ENCODE measurements around the gene FMNL1. TPM values are rescaled to one million over a fixed set of nuclear protein-coding genes. Genes with fewer than 3 reads are reported as not detected.

Gene FMNL1
- total RNA-seq, 4 donors from 2014 or later, result 9.3 to 45.4 (median 15.8) TPM

DNA sequence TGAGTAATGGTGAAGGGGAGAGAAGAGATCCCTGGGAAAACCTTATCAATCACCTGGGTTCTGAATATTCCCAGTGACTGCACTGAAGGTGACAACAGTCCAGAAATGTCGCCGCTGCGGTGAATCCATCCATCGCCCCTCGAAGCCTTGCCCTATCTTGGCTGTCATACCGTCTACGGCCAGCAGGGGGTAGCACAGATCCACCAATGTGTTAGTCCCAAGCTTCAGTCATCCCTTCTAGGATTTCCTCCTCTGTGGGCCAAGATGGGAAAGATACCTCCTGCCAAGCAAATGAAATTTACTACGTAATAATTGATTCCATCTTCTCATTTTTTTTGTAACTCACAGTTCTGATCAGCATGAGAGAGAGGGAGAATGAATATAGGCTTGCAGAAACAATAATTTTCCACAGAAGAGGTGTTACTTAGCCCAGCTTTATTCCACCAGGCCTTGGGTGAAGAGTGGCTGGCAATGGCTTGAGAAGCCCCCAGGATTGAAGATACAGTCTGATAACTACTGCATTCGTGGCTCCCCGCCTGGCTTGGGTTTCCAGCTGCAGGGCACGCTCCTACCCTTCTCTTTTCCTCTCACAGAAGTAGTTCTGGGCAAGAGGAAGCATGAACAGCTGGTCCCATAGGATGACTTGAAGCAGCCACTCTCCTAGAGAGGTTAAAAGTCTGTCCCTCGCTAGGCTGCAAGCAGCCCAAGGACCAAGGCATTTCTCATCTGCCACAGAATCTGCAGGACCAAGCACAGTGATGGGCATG, 2.6 kb upstream of the FMNL1 start:
- no peaks in the 10 kb centered on the region for H3K9me3 ChIP-seq
- H3K27me3 ChIP-seq, result peaks cover 0 to 7% of the 10 kb centered on the region in 2 donors
- H3K4me3 ChIP-seq, result no peak overlapping the region
- H3K27ac ChIP-seq, result peak overlapping the region in 1 of 4 donors; percentile 19
- H3K4me1 ChIP-seq, result peaks cover 0 to 10% (median 2%) of the 10 kb centered on the region in 4 donors
- TF ChIP-seq, protein P1, sequence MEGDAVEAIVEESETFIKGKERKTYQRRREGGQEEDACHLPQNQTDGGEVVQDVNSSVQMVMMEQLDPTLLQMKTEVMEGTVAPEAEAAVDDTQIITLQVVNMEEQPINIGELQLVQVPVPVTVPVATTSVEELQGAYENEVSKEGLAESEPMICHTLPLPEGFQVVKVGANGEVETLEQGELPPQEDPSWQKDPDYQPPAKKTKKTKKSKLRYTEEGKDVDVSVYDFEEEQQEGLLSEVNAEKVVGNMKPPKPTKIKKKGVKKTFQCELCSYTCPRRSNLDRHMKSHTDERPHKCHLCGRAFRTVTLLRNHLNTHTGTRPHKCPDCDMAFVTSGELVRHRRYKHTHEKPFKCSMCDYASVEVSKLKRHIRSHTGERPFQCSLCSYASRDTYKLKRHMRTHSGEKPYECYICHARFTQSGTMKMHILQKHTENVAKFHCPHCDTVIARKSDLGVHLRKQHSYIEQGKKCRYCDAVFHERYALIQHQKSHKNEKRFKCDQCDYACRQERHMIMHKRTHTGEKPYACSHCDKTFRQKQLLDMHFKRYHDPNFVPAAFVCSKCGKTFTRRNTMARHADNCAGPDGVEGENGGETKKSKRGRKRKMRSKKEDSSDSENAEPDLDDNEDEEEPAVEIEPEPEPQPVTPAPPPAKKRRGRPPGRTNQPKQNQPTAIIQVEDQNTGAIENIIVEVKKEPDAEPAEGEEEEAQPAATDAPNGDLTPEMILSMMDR (IDR thresholded peaks at IDR 0.05), result peak; percentile 84 to 100 (median 98)
- peak in 1 of 2 donors; percentile 12 for TF ChIP-seq POLR2A (IDR thresholded peaks at IDR 0.05)
- H3K36me3 ChIP-seq, result no peaks in the 10 kb centered on the region
- DNase-seq, result peak; percentile 88 to 96 (median 93)

DNA sequence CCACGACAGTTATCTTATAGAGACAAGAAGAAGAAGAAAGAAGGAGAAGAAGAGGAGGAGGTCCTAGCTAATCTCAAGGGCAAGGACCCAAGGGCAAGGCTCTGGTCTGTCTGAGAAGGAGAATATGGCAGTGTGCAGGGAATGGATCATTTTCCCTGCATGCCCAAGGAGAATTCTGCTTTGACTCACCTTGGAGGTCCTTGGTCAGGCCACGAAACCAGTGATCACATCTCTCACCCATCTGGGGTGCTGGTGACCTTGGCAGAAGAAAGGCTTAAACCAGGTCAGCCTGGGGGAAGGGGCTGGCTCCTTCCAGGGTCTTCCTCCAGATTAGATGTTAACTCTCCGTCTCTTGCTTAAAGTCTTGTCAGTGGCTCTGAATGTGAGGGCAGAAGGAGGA, 1.6 kb upstream of the FMNL1 start:
- Histone ChIP-seq H3K27me3 (peaks cover 0 to 7% of the 10 kb centered on the region in 2 donors), H3K4me3 (no peak overlapping the region), H3K4me1 (peaks cover 0 to 10% (median 4%) of the 10 kb centered on the region in 4 donors), H3K27ac (peak overlapping the region in 1 of 4 donors; percentile 96), H3K9me3 (no peaks in the 10 kb centered on the region), H3K36me3 (no peaks in the 10 kb centered on the region)
- TF ChIP-seq, protein P1 (IDR thresholded peaks at IDR 0.05), result no peak
- TF ChIP-seq POLR2A (IDR thresholded peaks at IDR 0.05), result no peak
- no peak for DNase-seq

DNA sequence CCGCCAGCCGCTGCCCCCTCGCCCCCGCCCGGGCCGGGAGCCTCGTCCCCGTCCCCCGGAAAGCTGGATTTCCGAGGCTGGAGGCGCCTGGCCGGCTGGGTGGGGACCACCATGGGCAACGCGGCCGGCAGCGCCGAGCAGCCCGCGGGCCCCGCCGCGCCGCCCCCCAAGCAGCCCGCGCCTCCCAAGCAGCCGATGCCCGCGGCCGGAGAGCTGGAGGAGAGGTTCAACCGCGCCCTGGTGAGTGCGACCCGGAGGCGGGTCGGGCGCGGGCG, 266 bp downstream of the FMNL1 start:
- no peak for DNase-seq
- H3K4me3 ChIP-seq, result peak overlapping the region; percentile 69 to 97 (median 74)
- no peaks in the 10 kb centered on the region for H3K9me3 ChIP-seq
- H3K36me3 ChIP-seq, result no peaks in the 10 kb centered on the region
- H3K27ac ChIP-seq, result peak overlapping the region; percentile 73 to 96 (median 86)
- peaks cover 0 to 7% of the 10 kb centered on the region in 2 donors for H3K27me3 ChIP-seq
- TF ChIP-seq, protein P1 (IDR thresholded peaks at IDR 0.05), result no peak
- no peak for TF ChIP-seq POLR2A (IDR thresholded peaks at IDR 0.05)
- peaks cover 0 to 18% (median 7%) of the 10 kb centered on the region in 4 donors for H3K4me1 ChIP-seq

DNA sequence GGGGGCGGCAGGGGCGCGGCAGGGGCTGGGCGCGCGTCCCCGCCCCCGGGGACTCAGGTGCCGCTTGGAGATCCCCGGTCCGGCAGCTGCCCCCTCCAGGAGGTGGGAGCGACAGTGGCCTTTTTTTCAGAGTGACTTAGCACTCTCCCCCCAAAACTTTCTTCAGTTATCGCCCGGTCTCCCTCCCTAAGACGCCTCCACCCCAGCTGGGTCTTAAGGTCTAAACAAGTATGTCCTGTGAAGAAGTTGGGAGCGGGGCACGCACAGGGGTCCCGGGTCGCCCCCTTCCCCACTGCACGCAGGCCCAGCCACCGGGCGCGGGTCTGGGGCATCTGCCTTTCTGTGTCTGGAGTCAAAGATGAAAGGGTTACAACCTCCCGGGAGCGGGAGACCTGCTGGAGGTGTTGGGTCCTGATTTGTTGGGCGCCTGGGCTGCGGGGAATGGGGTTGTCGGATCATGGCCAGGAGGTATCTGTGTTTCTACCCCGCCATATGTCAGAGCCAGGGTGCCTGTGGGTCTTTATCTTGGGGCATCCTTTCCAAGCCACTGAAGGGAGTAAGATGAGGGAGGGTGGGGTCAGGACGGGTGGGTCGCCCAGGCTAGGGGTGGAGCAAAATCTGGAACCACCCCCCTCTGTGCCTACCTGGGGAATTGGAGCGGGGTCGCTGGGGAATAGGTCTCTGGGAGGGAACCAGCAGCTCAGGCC, 757 bp downstream of the FMNL1 start:
- TF ChIP-seq, protein P1 (IDR thresholded peaks at IDR 0.05), result no peak
- no peak for TF ChIP-seq POLR2A (IDR thresholded peaks at IDR 0.05)
- Histone ChIP-seq H3K36me3 (no peaks in the 10 kb centered on the region), H3K4me1 (peaks cover 0 to 20% (median 12%) of the 10 kb centered on the region in 4 donors), H3K27ac (peak overlapping the region; percentile 73 to 96 (median 86)), H3K9me3 (no peaks in the 10 kb centered on the region), H3K4me3 (peak overlapping the region; percentile 69 to 97 (median 74)), H3K27me3 (peaks cover 0 to 7% of the 10 kb centered on the region in 2 donors)
- DNase-seq, result peak in 2 of 3 donors; percentile 74 to 76

DNA sequence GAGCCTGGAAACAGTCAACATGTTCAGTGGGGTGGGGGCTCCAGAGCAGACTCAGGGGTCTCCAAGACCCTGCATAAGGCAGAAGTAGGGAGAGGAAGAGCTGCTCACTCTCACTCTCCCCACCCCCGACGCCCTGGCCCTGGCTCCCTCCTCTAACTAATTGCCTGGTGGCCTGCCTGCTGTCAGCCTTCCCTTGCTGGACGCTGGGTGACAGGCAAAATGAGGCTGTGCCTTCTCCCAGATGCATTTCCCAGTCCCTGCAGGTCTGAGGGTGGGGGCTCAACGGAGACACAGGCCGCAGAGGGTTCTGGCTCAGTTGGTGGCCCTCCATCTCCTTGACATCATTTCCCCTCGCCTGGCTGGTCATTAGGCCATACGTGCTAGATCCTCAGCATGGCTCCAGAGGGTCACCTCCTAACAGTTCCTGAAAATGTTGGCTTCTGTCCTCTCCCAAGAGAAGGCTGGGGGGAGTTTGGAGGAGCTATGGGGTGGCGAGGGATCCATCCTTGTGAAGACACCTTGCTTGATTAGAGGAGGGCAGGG, 1.4 kb downstream of the FMNL1 start:
- H3K27ac ChIP-seq, result peak overlapping the region; percentile 73 to 96 (median 86)
- peak overlapping the region; percentile 69 to 97 (median 74) for H3K4me3 ChIP-seq
- H3K27me3 ChIP-seq, result peaks cover 0 to 7% of the 10 kb centered on the region in 2 donors
- no peaks in the 10 kb centered on the region for H3K9me3 ChIP-seq
- peaks cover 0 to 26% (median 17%) of the 10 kb centered on the region in 4 donors for H3K4me1 ChIP-seq
- no peak for TF ChIP-seq POLR2A (IDR thresholded peaks at IDR 0.05)
- TF ChIP-seq, protein P1 (IDR thresholded peaks at IDR 0.05), result no peak
- no peak for DNase-seq
- no peaks in the 10 kb centered on the region for H3K36me3 ChIP-seq
